Skeletal muscle cell (primary cell): Measurements from ENCODE around the gene PRKD2.

Experiments
- DNase-seq: peaks from one replicate; pipeline ENCODE4 v3.0.0-alpha.2; 2010; ENCODE audit warnings: low read depth
- H3K4me3 ChIP-seq: 2 replicates; pipeline ENCODE4 v1.5.1; 2011; ENCODE audit warnings: low read depth, mild to moderate bottlenecking, control low read depth, low read length, moderate library complexity

Gene PRKD2

DNA sequence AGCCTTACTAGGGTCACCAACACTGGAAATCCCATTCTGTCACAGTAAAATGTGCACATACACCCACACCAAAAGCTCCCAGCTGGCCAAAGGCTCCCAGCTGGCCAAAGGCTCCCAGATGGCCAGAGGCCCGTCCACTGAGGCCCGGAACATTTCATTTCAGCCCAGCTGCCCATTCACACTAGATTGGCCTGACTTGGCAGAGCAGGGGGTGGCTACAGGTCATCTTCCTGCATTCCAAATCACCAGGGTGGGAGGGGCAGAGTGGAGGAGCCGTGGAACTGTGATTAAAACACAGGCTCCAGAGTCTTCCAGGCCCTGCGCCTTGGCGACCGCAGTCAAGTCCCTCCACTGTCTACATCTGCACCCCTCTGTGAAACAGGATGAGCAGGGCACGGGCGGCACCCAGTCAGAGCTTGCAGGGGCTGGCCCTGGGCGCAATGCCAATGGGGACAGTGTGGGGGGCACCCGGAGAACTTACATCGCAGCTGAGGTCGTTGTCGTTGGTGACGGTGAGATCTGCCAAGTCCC, 10.1 kb upstream of the PRKD2 start:
- no peak overlapping the region for H3K4me3 ChIP-seq
- DNase-seq: no peak

- H3K4me3 ChIP-seq: no peak overlapping the region
- DNase-seq: no peak
Measured at GRCh38 chr19:46726551-46726950, 9.6 kb upstream of the PRKD2 start.

DNA sequence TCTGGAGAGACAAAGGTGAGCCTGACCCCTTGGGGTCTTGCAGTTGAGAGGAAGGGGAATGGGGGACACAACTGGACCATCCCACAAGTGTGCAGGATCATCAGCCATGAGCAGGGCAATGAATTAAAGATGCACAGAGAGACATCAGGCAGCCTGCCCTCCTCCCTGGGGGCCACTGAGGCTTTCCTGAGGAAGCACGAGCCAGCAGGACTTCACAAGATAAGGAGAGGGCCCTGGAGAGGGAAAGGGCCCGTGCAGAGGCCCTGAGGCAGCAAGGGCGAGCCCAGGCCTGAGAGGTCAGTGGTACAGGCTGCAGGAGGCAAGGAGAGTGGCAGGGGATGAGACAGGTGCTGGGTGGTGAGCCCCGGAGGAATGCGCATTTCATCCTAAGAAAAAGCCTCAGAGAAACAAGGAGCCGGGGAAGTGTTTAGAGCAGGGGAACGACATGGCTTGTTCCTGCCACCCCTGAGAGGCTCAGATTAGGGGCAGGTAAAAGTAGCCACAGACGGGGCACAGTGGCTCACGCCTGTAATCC, 9.0 kb upstream of the PRKD2 start:
- no peak overlapping the region for H3K4me3 ChIP-seq
- DNase-seq: no peak

GRCh38 chr19:46725036-46725820, 8.3 kb upstream of the PRKD2 start:
- no peak overlapping the region for H3K4me3 ChIP-seq
- no peak for DNase-seq

DNA sequence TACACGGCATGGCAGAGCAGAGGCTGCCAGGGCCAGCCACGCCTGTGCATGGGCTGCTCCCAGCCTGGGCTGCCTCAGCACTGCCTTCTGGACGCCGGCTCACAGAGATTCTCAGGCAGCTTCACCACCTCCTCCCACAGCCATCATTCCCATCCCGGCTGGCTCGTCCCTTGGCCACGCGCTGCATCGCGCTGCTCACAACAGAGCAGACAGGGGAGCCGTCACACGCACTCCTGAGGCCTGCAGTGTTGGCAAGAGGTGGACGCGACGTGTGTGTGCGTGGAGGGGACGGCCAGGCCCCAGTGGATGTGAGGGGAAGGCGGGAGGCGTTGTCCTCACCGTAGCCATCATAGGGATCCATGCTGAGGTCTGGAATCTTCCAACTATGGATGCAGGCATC, 7.6 kb upstream of the PRKD2 start:
- no peak overlapping the region for H3K4me3 ChIP-seq
- no peak for DNase-seq

GRCh38 chr19:46723471-46723870, 6.6 kb upstream of the PRKD2 start:
- H3K4me3 ChIP-seq: no peak overlapping the region

GRCh38 chr19:46723023-46723461, 6.1 kb upstream of the PRKD2 start:
- H3K4me3 ChIP-seq: no peak overlapping the region
- no peak for DNase-seq

More at GRCh38 chr19:46723471-46723870, 6.6 kb upstream of the PRKD2 start:
- no peak for DNase-seq

DNA sequence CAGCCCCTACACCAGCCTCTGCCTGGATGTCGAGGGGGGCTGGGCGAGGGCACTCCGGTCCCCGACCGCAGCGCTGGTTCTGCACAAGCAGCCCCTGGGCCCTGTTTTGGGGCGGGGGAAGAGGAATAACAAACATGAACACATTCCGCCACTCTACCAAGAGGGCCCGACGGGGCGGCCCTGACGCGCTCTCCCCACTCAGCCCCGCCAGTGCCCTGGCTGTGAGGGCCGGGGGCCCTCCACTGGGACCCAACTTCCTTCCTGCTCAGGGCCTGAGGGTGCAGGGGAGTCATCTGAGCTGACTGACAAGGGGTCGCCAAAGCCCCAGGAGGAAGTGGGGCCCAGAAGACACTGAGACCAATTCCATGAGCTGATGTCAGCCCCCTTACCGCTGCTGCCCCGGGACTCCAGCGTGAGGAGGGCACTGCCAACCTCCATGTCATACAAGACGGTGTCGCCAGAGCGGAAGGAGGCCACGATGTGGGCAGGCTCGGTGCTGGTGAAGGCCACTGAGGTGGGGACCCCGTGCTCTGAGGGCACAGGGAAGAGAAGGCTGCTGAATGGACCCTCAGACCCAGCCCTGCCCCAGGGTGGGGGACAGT, 5.6 kb upstream of the PRKD2 start:
- no peak for DNase-seq
- H3K4me3 ChIP-seq: no peak overlapping the region

GRCh38 chr19:46722004-46722380, 5.1 kb upstream of the PRKD2 start:
- DNase-seq: no peak
- H3K4me3 ChIP-seq: no peak overlapping the region

DNA sequence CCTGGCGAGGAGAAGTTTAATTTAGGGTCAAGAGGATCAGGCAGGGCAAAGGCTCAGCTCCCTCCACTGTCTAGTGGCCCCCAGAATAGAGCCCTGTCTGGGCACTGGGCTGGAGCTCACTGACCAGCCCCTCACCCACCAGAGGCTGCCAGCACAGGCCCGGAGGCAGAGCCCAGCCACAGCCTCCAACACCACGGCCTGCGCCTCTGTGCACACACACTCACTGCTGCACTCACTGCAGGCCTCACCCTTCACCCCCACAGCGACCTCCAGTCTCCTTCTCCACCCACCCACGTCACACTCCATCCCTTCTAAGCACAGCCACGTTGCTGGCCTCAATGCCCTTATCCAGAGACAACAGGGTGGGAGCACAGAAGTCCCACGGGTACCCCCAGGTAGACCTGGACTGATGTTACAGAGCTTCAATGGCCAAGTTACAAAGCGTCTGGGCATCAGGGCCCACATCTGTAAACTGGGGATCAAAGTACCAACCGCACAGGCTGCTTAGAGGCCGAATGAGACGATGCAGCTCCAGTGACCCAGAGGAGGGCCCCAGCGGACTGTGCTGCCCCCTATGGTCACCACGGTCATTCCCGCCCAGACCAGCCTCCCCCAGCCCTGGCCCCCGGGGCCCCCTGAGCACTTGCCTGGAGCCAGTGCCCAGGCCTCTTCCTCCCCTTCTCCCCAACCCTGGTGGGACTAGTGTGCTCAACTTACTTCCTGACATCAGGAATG, 4.5 kb upstream of the PRKD2 start:
- H3K4me3 ChIP-seq: no peak overlapping the region

DNA sequence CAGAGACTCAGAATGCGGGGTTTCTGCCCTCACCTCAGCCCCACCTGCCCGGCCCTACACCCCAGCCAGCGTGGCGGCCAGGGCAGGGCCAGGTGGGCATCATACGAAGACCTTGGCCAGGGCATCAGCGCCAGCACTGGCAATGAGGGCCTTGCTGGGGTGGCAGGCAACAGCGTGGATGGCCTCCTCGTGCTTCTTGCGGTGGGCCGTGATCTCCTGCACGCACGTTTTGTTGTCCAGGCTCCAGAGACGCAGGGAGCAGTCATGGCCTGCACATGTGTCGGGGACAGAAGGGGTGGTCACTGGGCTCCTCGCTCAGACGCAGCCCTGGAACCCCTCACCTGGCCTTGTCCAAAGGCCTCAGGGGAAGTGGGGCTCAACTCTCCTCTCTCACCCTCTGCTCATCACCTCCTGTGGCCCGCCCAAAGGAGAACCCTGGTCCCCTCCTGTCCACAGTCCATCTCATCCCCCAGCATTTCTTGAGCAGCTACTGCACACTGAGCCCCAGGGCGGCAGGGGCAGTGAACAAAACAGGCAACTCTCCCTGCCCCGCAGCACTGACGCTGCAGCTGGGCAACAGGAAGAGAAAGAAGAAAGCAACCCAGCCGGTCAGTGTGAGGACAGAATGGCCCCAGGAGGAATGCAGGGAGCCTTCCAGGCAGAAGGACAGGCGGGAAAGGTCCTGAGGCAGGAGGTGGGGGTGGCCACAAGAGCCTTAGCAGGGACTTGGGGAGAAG, 3.8 kb upstream of the PRKD2 start:
- no peak for DNase-seq
- no peak overlapping the region for H3K4me3 ChIP-seq

More for the DNA sequence above, 4.5 kb upstream of the PRKD2 start:
- DNase-seq: no peak

GRCh38 chr19:46719629-46720502, 3.0 kb upstream of the PRKD2 start:
- no peak overlapping the region for H3K4me3 ChIP-seq
- no peak for DNase-seq

GRCh38 chr19:46718934-46719622, 2.2 kb upstream of the PRKD2 start:
- no peak overlapping the region for H3K4me3 ChIP-seq
- no peak for DNase-seq

DNA sequence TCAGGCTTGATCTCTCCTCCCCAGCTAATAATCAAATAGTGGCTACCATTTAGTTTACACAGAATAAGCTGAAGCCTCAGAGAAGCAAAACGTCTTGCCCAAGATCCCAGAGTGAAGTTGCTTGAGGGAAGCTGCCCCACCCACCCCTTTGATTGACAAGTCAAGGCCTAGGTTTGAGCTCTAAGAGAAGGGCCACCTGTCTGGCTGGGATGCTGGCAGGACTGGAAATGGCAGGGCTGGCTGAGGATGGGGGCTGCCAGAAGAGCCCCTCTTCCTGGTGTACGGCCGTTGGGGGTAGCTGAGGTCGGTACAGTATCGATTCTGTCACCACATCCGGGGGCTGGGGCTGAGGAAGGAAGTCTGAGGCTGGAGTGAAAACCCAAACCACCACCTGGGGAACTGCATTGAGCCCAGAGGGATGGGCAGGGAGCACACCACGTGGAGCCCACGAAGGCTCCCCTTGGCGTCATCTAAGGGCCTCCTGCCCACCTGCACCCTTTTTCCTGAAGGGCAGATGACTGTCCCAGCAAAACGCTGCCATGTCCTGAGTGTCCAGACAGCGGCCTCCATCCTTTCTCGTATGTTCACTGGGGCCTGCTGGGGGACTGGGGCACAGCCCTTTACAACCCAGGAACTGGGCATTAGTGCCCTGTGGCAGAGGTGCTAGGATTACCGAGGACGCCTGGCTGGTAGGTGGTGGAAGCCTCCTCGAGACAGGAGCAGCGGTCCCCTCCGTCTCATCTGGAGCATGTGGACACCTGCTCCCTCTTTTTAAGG, 1.4 kb upstream of the PRKD2 start:
- H3K4me3 ChIP-seq: no peak overlapping the region
- DNase-seq: no peak

DNA sequence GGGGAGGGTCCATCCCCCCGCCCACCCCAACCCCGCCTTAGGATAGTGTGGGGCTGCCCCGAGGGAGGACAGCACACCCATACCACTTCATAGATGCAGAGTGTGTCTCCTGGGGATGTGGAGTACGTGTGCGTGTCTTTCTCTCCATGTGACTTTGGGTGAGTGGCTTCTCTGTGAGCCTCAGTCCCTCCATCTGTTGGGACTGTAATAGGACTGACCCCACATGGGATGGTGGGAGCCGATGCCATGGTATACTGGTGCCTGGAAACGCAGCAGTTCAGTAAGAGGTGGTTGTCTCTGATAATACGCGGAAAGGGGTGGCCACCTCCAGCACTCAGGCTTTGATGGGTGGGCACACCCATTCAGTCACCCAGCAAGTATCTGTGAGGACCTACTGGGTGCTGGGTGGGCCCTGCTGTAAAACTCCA, 816 bp upstream of the PRKD2 start:
- H3K4me3 ChIP-seq: peak overlapping the region; percentile 76
- DNase-seq: no peak

DNA sequence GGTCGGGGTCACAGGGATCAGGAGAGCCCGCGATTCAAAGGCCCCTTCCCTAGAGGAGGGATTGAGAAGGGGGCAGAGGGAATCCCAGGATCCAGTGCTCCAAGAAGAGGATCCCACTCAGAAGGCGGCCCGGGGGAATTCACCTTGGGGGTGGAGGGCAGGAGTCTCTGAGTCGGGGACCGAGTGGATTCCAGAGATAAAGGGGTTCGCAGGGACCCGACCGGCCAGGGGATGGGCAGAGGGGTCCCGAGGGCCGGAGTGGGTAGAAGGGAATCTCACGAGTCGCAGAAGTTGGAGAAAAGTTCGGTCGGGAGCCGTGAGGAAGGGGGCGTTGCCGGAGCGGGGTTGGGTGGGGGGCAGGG, 261 bp downstream of the PRKD2 start:
- H3K4me3 ChIP-seq: peak overlapping the region; percentile 76
- no peak for DNase-seq

GRCh38 chr19:46715975-46716671, 791 bp downstream of the PRKD2 start:
- no peak for DNase-seq
- peak overlapping the region; percentile 76 for H3K4me3 ChIP-seq
